ENCODE measurements around the gene ZDHHC20. TPM values are rescaled to one million over a fixed set of nuclear protein-coding genes. Genes with fewer than 3 reads are reported as not detected.

Gene ZDHHC20
- total RNA-seq, 1 experiment from 2014 or later: 90.6 TPM

DNA sequence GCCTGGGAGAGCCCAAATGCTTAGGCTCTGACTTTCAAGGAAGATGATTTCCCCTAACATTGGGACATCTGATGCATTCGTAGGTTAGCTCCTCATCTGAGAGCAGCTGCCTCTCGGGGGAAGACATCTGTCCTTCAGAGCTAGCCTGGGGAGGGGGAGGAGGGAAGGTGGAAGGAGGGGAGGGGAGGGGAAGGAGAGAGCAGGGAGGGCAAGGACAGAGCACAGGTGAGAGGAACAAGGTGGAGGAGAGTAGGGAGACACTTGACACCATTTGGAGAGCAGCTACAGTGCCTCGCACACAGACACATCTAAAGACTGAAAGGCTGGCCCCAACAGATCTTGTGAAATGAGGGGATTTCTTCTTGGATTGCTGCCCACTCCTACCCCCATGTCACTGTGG is 103.8 kb downstream of the ZDHHC20 start:
- CTCF ChIA-PET: no interaction called here
- Mint-ChIP-seq H3K27me3 (ENCODE audit: unreplicated experiment) (no peaks in the 10 kb centered on the region), H3K4me1 (ENCODE audit: low read depth, unreplicated experiment) (no peaks in the 10 kb centered on the region), H3K36me3 (ENCODE audit: insufficient read depth, unreplicated experiment) (no peaks in the 10 kb centered on the region), H3K9me3 (ENCODE audit: low read depth, unreplicated experiment) (no peaks in the 10 kb centered on the region), H3K4me3 (ENCODE audit: low read depth, unreplicated experiment) (no peak overlapping the region), H3K27ac (ENCODE audit: unreplicated experiment) (no peak overlapping the region)
- TF ChIP-seq CTCF (IDR thresholded peaks at IDR 0.05; ENCODE audit: unreplicated experiment): no peak
- BruUV-seq (replicated peaks): no TSS peak
- intact Hi-C loops (cut with micrococcal nuclease; ENCODE audit: unreplicated experiment): no loop called here
- no peak for DNase-seq

DNA sequence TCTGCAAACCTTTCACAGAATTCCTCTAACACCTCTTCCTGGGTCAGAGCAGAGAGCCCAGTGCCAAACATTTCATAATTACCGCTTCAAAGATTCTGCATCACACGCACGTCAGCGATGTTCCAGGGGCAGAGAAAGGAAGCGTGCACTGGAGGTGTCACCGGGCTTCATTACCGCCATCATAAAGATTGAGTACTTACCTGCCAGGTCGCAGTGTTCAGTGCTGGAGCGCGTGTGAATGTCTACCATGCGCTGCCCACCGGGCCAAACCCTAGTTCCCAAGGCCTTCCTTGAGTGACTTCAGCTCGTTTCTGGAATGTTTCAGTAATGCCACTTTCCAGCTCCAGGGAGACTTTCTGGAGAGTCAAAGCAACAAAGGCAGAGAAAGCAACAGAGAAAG is 104.4 kb downstream of the ZDHHC20 start:
- no peaks in the 10 kb centered on the region for H3K27me3 Mint-ChIP-seq (ENCODE audit: unreplicated experiment)
- DNase-seq: no peak
- H3K36me3 Mint-ChIP-seq (ENCODE audit: insufficient read depth, unreplicated experiment): no peaks in the 10 kb centered on the region
- H3K27ac Mint-ChIP-seq (ENCODE audit: unreplicated experiment): no peak overlapping the region
- H3K9me3 Mint-ChIP-seq (ENCODE audit: low read depth, unreplicated experiment): no peaks in the 10 kb centered on the region
- intact Hi-C loops (cut with micrococcal nuclease; ENCODE audit: unreplicated experiment): no loop called here
- BruUV-seq (replicated peaks): no TSS peak
- no peak overlapping the region for H3K4me3 Mint-ChIP-seq (ENCODE audit: low read depth, unreplicated experiment)
- CTCF ChIA-PET: no interaction called here
- no peaks in the 10 kb centered on the region for H3K4me1 Mint-ChIP-seq (ENCODE audit: low read depth, unreplicated experiment)
- no peak for TF ChIP-seq CTCF (IDR thresholded peaks at IDR 0.05; ENCODE audit: unreplicated experiment)

DNA sequence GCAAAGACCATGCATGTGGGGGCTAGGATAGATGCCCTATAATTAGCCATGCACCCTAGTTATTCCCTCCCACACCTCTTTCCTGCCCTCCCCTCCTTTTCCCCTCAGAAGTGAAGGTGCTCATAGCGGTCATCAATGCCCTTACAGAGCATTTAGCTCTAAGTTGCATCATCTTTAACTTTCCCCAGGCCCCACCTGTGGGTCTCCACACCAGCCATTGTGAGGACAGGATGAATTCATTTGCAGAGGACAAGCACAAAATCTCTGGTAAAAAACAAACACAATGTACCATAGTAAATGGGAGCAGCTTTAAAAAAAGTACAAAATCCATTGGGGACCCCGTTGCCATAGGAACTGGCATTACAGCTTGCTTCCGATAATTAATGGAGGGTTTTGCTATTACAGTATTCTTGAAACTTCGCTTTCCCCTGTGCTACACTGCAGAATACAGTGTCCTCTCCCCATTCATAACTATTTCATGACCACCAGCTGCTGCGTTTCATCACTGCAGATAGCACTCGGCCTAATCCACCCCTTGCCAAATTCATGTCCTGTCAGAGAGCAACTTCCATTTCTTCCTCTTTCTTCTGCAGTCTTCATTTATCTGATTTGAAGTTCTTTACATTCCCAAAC is 110.5 kb downstream of the ZDHHC20 start:
- H3K4me1 Mint-ChIP-seq (ENCODE audit: low read depth, unreplicated experiment): no peaks in the 10 kb centered on the region
- intact Hi-C loops (cut with micrococcal nuclease; ENCODE audit: unreplicated experiment): no loop called here
- no peaks in the 10 kb centered on the region for H3K36me3 Mint-ChIP-seq (ENCODE audit: insufficient read depth, unreplicated experiment)
- no peaks in the 10 kb centered on the region for H3K9me3 Mint-ChIP-seq (ENCODE audit: low read depth, unreplicated experiment)
- H3K4me3 Mint-ChIP-seq (ENCODE audit: low read depth, unreplicated experiment): no peak overlapping the region
- DNase-seq: no peak
- no peak for TF ChIP-seq CTCF (IDR thresholded peaks at IDR 0.05; ENCODE audit: unreplicated experiment)
- H3K27ac Mint-ChIP-seq (ENCODE audit: unreplicated experiment): no peak overlapping the region
- H3K27me3 Mint-ChIP-seq (ENCODE audit: unreplicated experiment): no peaks in the 10 kb centered on the region
- BruUV-seq (replicated peaks): no TSS peak
- CTCF ChIA-PET: no interaction called here

DNA sequence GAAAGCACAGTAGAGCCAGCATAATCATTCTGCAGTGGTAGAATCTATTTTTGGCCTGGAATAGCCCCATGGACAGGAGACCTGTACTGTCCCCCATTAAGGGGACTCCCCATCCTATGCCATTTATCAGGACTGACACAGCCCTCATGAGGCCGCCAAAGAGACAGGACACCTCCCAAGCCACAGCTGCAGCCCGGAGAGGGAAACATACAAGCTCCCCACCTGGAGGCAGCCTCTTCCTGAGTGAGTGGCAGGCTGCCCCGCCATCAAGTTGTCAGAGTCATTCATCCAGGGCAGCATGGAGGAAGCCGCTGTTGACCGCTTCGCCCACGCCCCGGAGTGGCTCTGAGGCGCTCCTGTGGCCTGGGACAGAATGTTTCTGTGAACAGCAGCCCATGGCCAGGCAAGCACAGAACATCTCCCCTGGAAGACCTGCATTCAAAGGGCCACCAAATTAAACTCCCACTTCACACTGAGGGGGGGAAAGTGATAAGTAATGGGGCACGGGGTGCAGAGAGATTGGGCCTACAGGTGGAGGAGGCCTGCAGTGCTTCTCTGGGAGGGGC is 111.3 kb downstream of the ZDHHC20 start:
- Mint-ChIP-seq H3K4me1 (ENCODE audit: low read depth, unreplicated experiment) (no peaks in the 10 kb centered on the region), H3K9me3 (ENCODE audit: low read depth, unreplicated experiment) (no peaks in the 10 kb centered on the region), H3K27me3 (ENCODE audit: unreplicated experiment) (no peaks in the 10 kb centered on the region), H3K36me3 (ENCODE audit: insufficient read depth, unreplicated experiment) (no peaks in the 10 kb centered on the region), H3K27ac (ENCODE audit: unreplicated experiment) (no peak overlapping the region), H3K4me3 (ENCODE audit: low read depth, unreplicated experiment) (no peak overlapping the region)
- DNase-seq: no peak
- CTCF ChIA-PET: no interaction called here
- intact Hi-C loops (cut with micrococcal nuclease; ENCODE audit: unreplicated experiment): no loop called here
- TF ChIP-seq CTCF (IDR thresholded peaks at IDR 0.05; ENCODE audit: unreplicated experiment): no peak
- BruUV-seq (replicated peaks): no TSS peak
